Fibroblast of pulmonary artery (primary cell): ENCODE data around the gene HPD.
"Not testable (repeated sequence)": the region's sequence is repeated elsewhere in the genome, so short reads cannot be mapped to it uniquely, and the experiment has no call there.

Source experiments
- DNase-seq: peaks from one replicate; pipeline ENCODE4 v3.0.0-alpha.2; 2010; ENCODE audit warnings: low read depth
- H3K4me3 ChIP-seq: replicated peaks from 2 replicates; pipeline ENCODE4 v1.5.1; 2011; ENCODE audit warnings: low read depth, mild to moderate bottlenecking, control low read depth, low read length, moderate library complexity
- CTCF ChIP-seq: IDR thresholded peaks from 2 replicates; pipeline ENCODE4 v1.5.1; 2011; ENCODE audit warnings: mild to moderate bottlenecking, control low read depth, low read length, inconsistent platforms; ENCODE audit errors: missing control alignments

HPD gene

GRCh38 chr12:121893961-121894460 lies 35.4 kb upstream of the HPD start:
- no peak overlapping the region for H3K4me3 ChIP-seq
- peak; percentile 74 for DNase-seq
- TF ChIP-seq CTCF: no peak

DNA sequence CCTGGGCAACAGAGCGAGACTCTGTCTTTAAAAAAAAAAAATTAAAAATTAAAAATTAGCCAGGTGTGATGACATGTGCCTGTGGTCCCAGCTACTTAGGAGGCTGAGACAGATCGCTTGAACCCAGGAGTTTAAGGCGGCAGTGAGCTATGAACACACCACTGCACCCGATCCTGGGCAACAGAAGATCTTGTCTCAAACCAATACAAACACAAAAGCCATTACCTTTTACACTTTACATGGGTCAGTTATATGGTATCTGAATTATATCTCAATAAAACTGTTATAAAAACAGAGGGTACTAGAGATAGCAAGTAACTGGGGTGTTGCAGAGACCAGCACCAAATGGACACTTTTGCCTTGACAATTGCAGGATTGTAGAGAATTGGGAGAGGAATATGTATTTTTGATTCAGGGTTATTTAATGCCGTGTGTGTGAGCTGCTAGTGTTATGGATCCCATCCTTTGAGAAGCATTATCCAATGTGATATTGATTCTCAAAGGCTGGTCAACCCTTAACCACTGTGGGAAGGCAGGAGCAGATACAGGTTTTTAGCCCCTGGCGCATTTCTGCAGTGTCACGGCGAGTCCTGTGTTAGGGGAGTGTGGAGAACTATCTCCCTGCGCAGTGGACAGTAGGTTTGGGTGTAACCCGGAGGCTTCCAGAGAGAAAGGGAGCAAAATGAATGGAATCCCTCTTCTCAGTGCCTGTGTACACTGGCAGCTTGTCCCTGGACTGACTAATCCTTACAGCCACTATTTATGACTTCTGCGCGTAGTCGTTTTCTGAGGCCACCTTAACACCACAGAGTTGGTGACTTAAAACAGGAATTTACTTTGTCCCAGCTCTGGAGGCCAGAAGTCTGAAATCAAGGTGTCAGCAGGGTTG lies 34.3 kb upstream of the HPD start:
- H3K4me3 ChIP-seq: no peak overlapping the region
- no peak for DNase-seq
- TF ChIP-seq CTCF: no peak

DNA sequence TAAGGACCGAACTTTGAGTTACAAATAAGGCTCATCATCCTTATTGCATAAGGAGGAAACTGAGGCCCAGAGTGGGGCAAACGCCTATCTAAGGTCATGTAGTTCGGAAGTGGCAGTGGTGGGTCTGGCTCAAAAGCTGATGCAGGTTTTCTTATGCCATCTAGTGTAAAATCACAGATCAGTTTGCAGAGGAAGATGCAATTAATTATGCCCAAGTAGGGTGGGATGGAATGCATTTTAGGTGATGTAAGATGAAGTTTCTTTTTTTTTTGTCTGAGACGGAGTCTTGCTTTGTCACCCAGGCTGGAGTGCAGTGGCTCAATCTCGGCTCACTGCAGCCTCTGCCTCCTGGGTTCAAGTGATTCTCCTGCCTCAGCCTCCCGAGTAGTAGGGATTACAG lies 31.0 kb upstream of the HPD start:
- DNase-seq: peak; percentile 12
- H3K4me3 ChIP-seq: peak overlapping the region; percentile 90

- H3K4me3 ChIP-seq: peak overlapping the region; percentile 90
- no peak for DNase-seq
- TF ChIP-seq CTCF: no peak
These were observed 30.6 kb upstream of the HPD start for GRCh38 chr12:121889274-121889624.

GRCh38 chr12:121888478-121889273 lies 30.0 kb upstream of the HPD start, which contains the start of gene PSMD9:
Gene PSMD9 (plus strand): TSS chr12:121888790. CDS start chr12:121888857, 67 bp downstream.
- DNase-seq: peak; percentile 98
- peak; percentile 78 for TF ChIP-seq CTCF
- H3K4me3 ChIP-seq: peak within 1 kb of the TSS; percentile 90

DNA sequence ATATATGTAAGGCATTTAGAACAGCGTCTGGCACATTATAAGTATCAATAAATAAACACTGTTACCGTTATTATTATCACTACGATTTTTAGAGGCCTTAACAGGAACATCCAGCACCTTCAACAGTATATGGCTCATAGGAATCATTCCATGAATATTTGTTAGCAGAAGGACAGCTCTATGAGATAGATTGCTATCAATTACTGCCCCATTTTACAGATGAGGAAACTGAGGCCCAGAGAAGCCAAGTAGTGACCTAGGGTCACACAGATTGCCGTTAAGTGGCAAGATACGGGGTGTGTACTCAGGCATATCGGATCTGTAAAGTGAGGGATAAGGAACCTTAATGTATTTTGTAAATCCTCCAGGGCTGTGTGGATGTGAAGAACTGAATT lies 29.4 kb upstream of the HPD start:
- DNase-seq: no peak
- no peak for TF ChIP-seq CTCF
- H3K4me3 ChIP-seq: peak overlapping the region; percentile 90

- H3K4me3 ChIP-seq, DNase-seq: not testable (repeated sequence)
These were observed 26.5 kb upstream of the HPD start for GRCh38 chr12:121885129-121885528.
